GM12891 (cell line): ENCODE data around the gene PRKCA.

Source experiments
- PAX5 ChIP-seq: IDR thresholded peaks from 2 replicates; pipeline ENCODE4 v1.6.1; 2011; ENCODE audit warnings: low read length, moderate library complexity, mild to moderate bottlenecking; ENCODE audit not compliant: insufficient read depth, severe bottlenecking
- POLR2A ChIP-seq: IDR thresholded peaks from 2 replicates; pipeline ENCODE4 v1.6.1; 2011; ENCODE audit warnings: low read depth, low read length, control low read depth
- POLR2AphosphoS5 ChIP-seq: IDR thresholded peaks from 2 replicates; pipeline ENCODE4 v1.6.1; 2011; ENCODE audit warnings: low read depth, low read length, control low read depth
- SPI1 ChIP-seq: IDR thresholded peaks from 2 replicates; pipeline ENCODE4 v1.6.1; 2011; ENCODE audit warnings: low read depth, low read length, control low read depth

GRCh38 chr17:66423056-66423955 lies 120.9 kb downstream of the PRKCA start:
- no peak for TF ChIP-seq POLR2A
- no peak for TF ChIP-seq SPI1
- no peak for TF ChIP-seq PAX5
- TF ChIP-seq POLR2AphosphoS5: no peak
